NCI-H2107 treated with DMSO at 0.1 percent for 48 hours (cell line): ENCODE data around the gene BRAT1.
"Not testable (repeated sequence)": the region's sequence is repeated elsewhere in the genome, so short reads cannot be mapped to it uniquely, and the experiment has no call there.

Experiments
- DNase-seq: peaks from one replicate; lab custom pipeline; 2025; ENCODE audit not compliant: unreplicated experiment; lab: John Stamatoyannopoulos, UW

The BRAT1 gene

GRCh38 chr7:2564970-2565540, 9.7 kb upstream of the BRAT1 start:
- no peak for DNase-seq

- not testable (repeated sequence) for DNase-seq
These were observed 8.6 kb upstream of the BRAT1 start for GRCh38 chr7:2563955-2564354.

GRCh38 chr7:2559283-2559950, 4.1 kb upstream of the BRAT1 start:
- DNase-seq = no peak

GRCh38 chr7:2558629-2559282, 3.4 kb upstream of the BRAT1 start, which contains the start of gene IQCE:
TSS of gene IQCE (plus strand) at chr7:2558979. CDS start at chr7:2559182, 203 bp downstream.
- DNase-seq = peak; percentile 36

- no peak for DNase-seq
These were observed 638 bp downstream of the BRAT1 start for GRCh38 chr7:2554661-2555111.

- DNase-seq = no peak
These were observed 1.3 kb downstream of the BRAT1 start for GRCh38 chr7:2553831-2554581.

GRCh38 chr7:2553108-2553507, 2.2 kb downstream of the BRAT1 start:
- no peak for DNase-seq

GRCh38 chr7:2551418-2551817, 3.9 kb downstream of the BRAT1 start:
- DNase-seq = no peak

- no peak for DNase-seq
These were observed 8.3 kb downstream of the BRAT1 start for GRCh38 chr7:2546776-2547586.

- no peak for DNase-seq
These were observed 9.4 kb downstream of the BRAT1 start for GRCh38 chr7:2545746-2546425.

GRCh38 chr7:2544541-2545188, 10.7 kb downstream of the BRAT1 start:
- no peak for DNase-seq

- DNase-seq = no peak
These were observed 12.1 kb downstream of the BRAT1 start for GRCh38 chr7:2542916-2543871.

GRCh38 chr7:2542011-2542915, 13.1 kb downstream of the BRAT1 start:
- no peak for DNase-seq

- DNase-seq = no peak
These were observed 13.9 kb downstream of the BRAT1 start for GRCh38 chr7:2541291-2542010.

GRCh38 chr7:2540641-2541051, 14.7 kb downstream of the BRAT1 start:
- no peak for DNase-seq

GRCh38 chr7:2540133-2540532, 15.2 kb downstream of the BRAT1 start:
- no peak for DNase-seq
